ENCODE results near the gene MTFR2.

MTFR2 gene

GRCh38 chr6:136184738-136185137 lies 65.4 kb downstream of the MTFR2 start:
- DNase-seq (ENCODE audit: low spot score), result no peak

- DNase-seq (ENCODE audit: low spot score), result no peak
Measured at GRCh38 chr6:136181861-136182260, 68.2 kb downstream of the MTFR2 start.

- no peak for DNase-seq (ENCODE audit: low spot score)
Measured at GRCh38 chr6:136181512-136181833, 68.6 kb downstream of the MTFR2 start.

All from Ammon's horn (tissue), 1 donor.